ENCODE measurements around the gene TAF10.

The TAF10 gene

GRCh38 chr11:6607190-6607795 lies 4.7 kb downstream of the TAF10 start:
- DNase-seq (ENCODE audit: low read depth): no peak

GRCh38 chr11:6606471-6607189 lies 5.4 kb downstream of the TAF10 start:
- peak; percentile 87 for DNase-seq (ENCODE audit: low read depth)

- DNase-seq (ENCODE audit: low read depth): no peak
Observed at GRCh38 chr11:6604790-6605189, 7.2 kb downstream of the TAF10 start.

GRCh38 chr11:6604081-6604626 lies 7.9 kb downstream of the TAF10 start:
- no peak for DNase-seq (ENCODE audit: low read depth)

- no peak for DNase-seq (ENCODE audit: low read depth)
Observed at GRCh38 chr11:6603287-6604080, 8.5 kb downstream of the TAF10 start, which contains the start of the genes ILK and RRP8. TSS of gene ILK (plus strand) at chr11:6603774. CDS start at chr11:6604272, 498 bp downstream. TSS of gene RRP8 (minus strand) at chr11:6603616. CDS start at chr11:6603502, 114 bp downstream.

GRCh38 chr11:6602096-6602940 lies 9.7 kb downstream of the TAF10 start:
- no peak for DNase-seq (ENCODE audit: low read depth)

GRCh38 chr11:6601041-6601461 lies 11.0 kb downstream of the TAF10 start:
- no peak for DNase-seq (ENCODE audit: low read depth)

GRCh38 chr11:6599881-6600390 lies 12.1 kb downstream of the TAF10 start:
- DNase-seq (ENCODE audit: low read depth): no peak

- DNase-seq (ENCODE audit: low read depth): no peak
Observed at GRCh38 chr11:6599449-6599848, 12.6 kb downstream of the TAF10 start.

GRCh38 chr11:6598555-6598954 lies 13.5 kb downstream of the TAF10 start:
- DNase-seq (ENCODE audit: low read depth): no peak

- DNase-seq (ENCODE audit: low read depth): no peak
Observed at GRCh38 chr11:6596239-6596877, 15.7 kb downstream of the TAF10 start.

GRCh38 chr11:6594142-6594768 lies 17.8 kb downstream of the TAF10 start:
- no peak for DNase-seq (ENCODE audit: low read depth)

- DNase-seq (ENCODE audit: low read depth): no peak
Observed at GRCh38 chr11:6588018-6588417, 24.0 kb downstream of the TAF10 start.

- no peak for DNase-seq (ENCODE audit: low read depth)
Observed at GRCh38 chr11:6587360-6587953, 24.6 kb downstream of the TAF10 start.

- no peak for DNase-seq (ENCODE audit: low read depth)
Observed at GRCh38 chr11:6586434-6587359, 25.3 kb downstream of the TAF10 start.

- DNase-seq (ENCODE audit: low read depth): no peak
Observed at GRCh38 chr11:6584528-6584927, 27.5 kb downstream of the TAF10 start.

GRCh38 chr11:6583584-6583983 lies 28.4 kb downstream of the TAF10 start:
- DNase-seq (ENCODE audit: low read depth): no peak

GRCh38 chr11:6579681-6580080 lies 32.3 kb downstream of the TAF10 start:
- no peak for DNase-seq (ENCODE audit: low read depth)

- no peak for DNase-seq (ENCODE audit: low read depth)
Observed at GRCh38 chr11:6578134-6578533, 33.9 kb downstream of the TAF10 start.

Measured in non-pigmented ciliary epithelial cell (primary cell).